A549 (cell line): ENCODE results near the gene NR3C2. TPM values are rescaled to one million over a fixed set of nuclear protein-coding genes. Genes with fewer than 3 reads are reported as not detected.

Experiments
- ATAC-seq, 2 experiments: fragments of 200-7000 bp in 1 of 2; fragments of >200 bp in 1 of 2; cut with Nextera tagmentation in 1 of 2; cut with Tn5 transposase in 1 of 2; 3 replicates each; pipeline versions ENCODE4 v1.8.0 to v1.9.1; 2018 to 2020; ENCODE audit warnings: mild to moderate bottlenecking in 1 of 2, moderate library complexity in 1 of 2
- CTCF ChIA-PET: fragments of 300-600 bp; sonication (Branson Sonifier 250); formaldehyde crosslinking; extraction: SDS; loops from one replicate; lab custom pipeline; 2021; ENCODE audit warnings: antibody characterized with exemption, inconsistent platforms; lab: Yijun Ruan, JAX
- POLR2A ChIA-PET: fragments of 350-600 bp; formaldehyde crosslinking; extraction: SDS; loops from one replicate; lab custom pipeline; 2021; ENCODE audit warnings: antibody characterized with exemption, inconsistent platforms; lab: Yijun Ruan, JAX
- DNase-seq, 2 experiments: peaks; one replicate each; pipeline versions ENCODE4 v3.0.0 to v3.0.0-alpha.2; 2011 to 2016; ENCODE audit warnings: low read depth in 1 of 2, low spot score in 1 of 2
- FAIRE-seq: peaks from 2 replicates; lab custom pipeline; 2011; peaks lifted over from hg19 to GRCh38; lab: Jason Lieb, UNC
- H3K27ac ChIP-seq, 2 experiments: fragments of >200 bp; sonication (Bioruptor Twin); formaldehyde crosslinking; 3 replicates each; pipeline ENCODE4 v1.5.1; 2016 to 2017
- H3K4me1 ChIP-seq: fragments of >200 bp; sonication (Bioruptor Twin); formaldehyde crosslinking; 3 replicates; pipeline ENCODE4 v1.6.1; 2016
- H3K4me2 ChIP-seq: fragments of >200 bp; sonication (Bioruptor Twin); formaldehyde crosslinking; 3 replicates; pipeline ENCODE4 v1.6.1; 2016
- H3K4me3 ChIP-seq: fragments of >200 bp; sonication (Bioruptor Twin); formaldehyde crosslinking; 3 replicates; pipeline ENCODE4 v1.5.1; 2016
- H3K9me3 ChIP-seq: fragments of >200 bp; sonication (Bioruptor Twin); formaldehyde crosslinking; 3 replicates; pipeline ENCODE4 v1.6.1; 2016
- BHLHE40 ChIP-seq: IDR thresholded peaks from 2 replicates; pipeline ENCODE4 v1.6.1; 2012; ENCODE audit warnings: low read depth, low read length, inconsistent platforms
- EHMT2 ChIP-seq: fragments of 200-600 bp; sonication (generic); IDR thresholded peaks from 2 replicates; pipeline ENCODE4 v1.6.1; 2016; ENCODE audit warnings: antibody characterized with exemption, low read depth, mild to moderate bottlenecking, moderate library complexity
- ESRRA ChIP-seq: fragments of 150-350 bp; IDR thresholded peaks from 2 replicates; pipeline ENCODE4 v1.6.1; 2014; ENCODE audit warnings: mild to moderate bottlenecking, low read length, borderline replicate concordance
- FOSB ChIP-seq: fragments of 250-450 bp; sonication (Bioruptor Pico); IDR thresholded peaks from 2 replicates; pipeline ENCODE4 v1.5.0; 2020; ENCODE audit warnings: mild to moderate bottlenecking, moderate library complexity
- FOXS1 ChIP-seq: fragments of 250-450 bp; sonication (Bioruptor Pico); IDR thresholded peaks from 2 replicates; pipeline ENCODE4 v1.5.0; 2020; ENCODE audit warnings: mild to moderate bottlenecking, moderate library complexity
- GATA3 ChIP-seq: IDR thresholded peaks from 2 replicates; pipeline ENCODE4 v1.6.1; 2012; ENCODE audit warnings: borderline replicate concordance
- HEYL ChIP-seq: fragments of 250-450 bp; sonication (Bioruptor Pico); IDR thresholded peaks from 2 replicates; pipeline ENCODE4 v1.8.0; 2021; ENCODE audit warnings: mild to moderate bottlenecking, moderate library complexity
- HMGXB4 ChIP-seq: fragments of 250-450 bp; sonication (Bioruptor Pico); IDR thresholded peaks from 2 replicates; pipeline ENCODE4 v1.5.0; 2021; ENCODE audit warnings: mild to moderate bottlenecking, moderate library complexity, borderline replicate concordance
- HOXA7 ChIP-seq: fragments of 250-450 bp; sonication (Bioruptor Pico); IDR thresholded peaks from 2 replicates; pipeline ENCODE4 v1.5.0; 2020; ENCODE audit warnings: mild to moderate bottlenecking, moderate library complexity
- HOXB5 ChIP-seq: fragments of 250-450 bp; sonication (Bioruptor Pico); IDR thresholded peaks from 2 replicates; pipeline ENCODE4 v1.5.0; 2020; ENCODE audit warnings: mild to moderate bottlenecking, moderate library complexity
- MAFK ChIP-seq: fragments of 450-650 bp; IDR thresholded peaks from 2 replicates; pipeline ENCODE4 v1.6.1; 2014; ENCODE audit not compliant: partially characterized antibody
- MYC ChIP-seq: IDR thresholded peaks from 2 replicates; pipeline ENCODE4 v1.6.1; 2012; ENCODE audit warnings: mild to moderate bottlenecking, inconsistent platforms, low read length, improper control_type of control experiment, borderline replicate concordance
- PHF8 ChIP-seq: fragments of 200-600 bp; sonication (generic); IDR thresholded peaks from 2 replicates; pipeline ENCODE4 v1.6.1; 2016; ENCODE audit warnings: low read depth, mild to moderate bottlenecking, antibody characterized with exemption, moderate library complexity, borderline replicate concordance
- POLR2A ChIP-seq: IDR thresholded peaks from 2 replicates; pipeline ENCODE4 v1.6.1; 2012; ENCODE audit warnings: mild to moderate bottlenecking, low read length
- RARB ChIP-seq: fragments of 250-450 bp; sonication (Bioruptor Pico); IDR thresholded peaks from 2 replicates; pipeline ENCODE4 v1.8.0; 2021; ENCODE audit warnings: mild to moderate bottlenecking, moderate library complexity
- REST ChIP-seq: fragments of 200-600 bp; sonication (generic); IDR thresholded peaks from 2 replicates; pipeline ENCODE4 v1.6.1; 2016; ENCODE audit warnings: antibody characterized with exemption, mild to moderate bottlenecking, moderate library complexity
- RFX5 ChIP-seq: fragments of 450-650 bp; IDR thresholded peaks from 2 replicates; pipeline ENCODE4 v1.7.1; 2014; ENCODE audit warnings: antibody characterized with exemption, mild to moderate bottlenecking, moderate library complexity
- ZC3H11A ChIP-seq: fragments of 450-650 bp; IDR thresholded peaks from 2 replicates; pipeline ENCODE4 v1.6.1; 2014; ENCODE audit warnings: antibody characterized with exemption, mild to moderate bottlenecking
- ZSCAN20 ChIP-seq: fragments of 250-450 bp; sonication (Bioruptor Pico); IDR thresholded peaks from 2 replicates; pipeline ENCODE4 v1.8.0; 2022; ENCODE audit warnings: mild to moderate bottlenecking, moderate library complexity
- WGBS: methylation state at CpG from one replicate; pipeline ENCODE4 v1.1.6; 2017; ENCODE audit errors: missing lambda C conversion rate; 5-methylcytosine and 5-hydroxymethylcytosine counted together
- polyA plus RNA-seq, 4 experiments: library from polyadenylated mRNA; depleted of rRNA in 3 of 4; stranded (reverse); fragments of >200 nt; fragmentation: RNase III in 1 of 4; extraction: RNeasy Plus Mini Kit Qiagen cat#74134 plus additional on column Dnase treatment in 1 of 4; gene quantifications; 2 replicates in 3 of 4; 3 replicates in 1 of 4; pipeline ENCODE4 v1.2.3, GENCODE V29; 2011 to 2017
- TF ChIP-seq, protein P1 (sequence below): fragments of 150-350 bp; IDR thresholded peaks from 2 replicates; pipeline ENCODE4 v1.6.1; 2014; ENCODE audit warnings: low read depth, mild to moderate bottlenecking, low read length
- TF ChIP-seq, protein P2 (sequence below): IDR thresholded peaks from 2 replicates; pipeline ENCODE4 v1.6.1; 2012; ENCODE audit warnings: low read depth, borderline replicate concordance

The NR3C2 gene
- polyA plus RNA-seq, 2 of the 4 experiments (the other 2 are of a cell fraction), result 0.01 to 0.03 TPM

GRCh38 chr4:148069086-148069894, 372.9 kb downstream of the NR3C2 start (continued):
- TF ChIP-seq, protein P1, sequence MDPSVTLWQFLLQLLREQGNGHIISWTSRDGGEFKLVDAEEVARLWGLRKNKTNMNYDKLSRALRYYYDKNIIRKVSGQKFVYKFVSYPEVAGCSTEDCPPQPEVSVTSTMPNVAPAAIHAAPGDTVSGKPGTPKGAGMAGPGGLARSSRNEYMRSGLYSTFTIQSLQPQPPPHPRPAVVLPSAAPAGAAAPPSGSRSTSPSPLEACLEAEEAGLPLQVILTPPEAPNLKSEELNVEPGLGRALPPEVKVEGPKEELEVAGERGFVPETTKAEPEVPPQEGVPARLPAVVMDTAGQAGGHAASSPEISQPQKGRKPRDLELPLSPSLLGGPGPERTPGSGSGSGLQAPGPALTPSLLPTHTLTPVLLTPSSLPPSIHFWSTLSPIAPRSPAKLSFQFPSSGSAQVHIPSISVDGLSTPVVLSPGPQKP, result no peak
- TF ChIP-seq GATA3 (no peak), RARB (no peak), HOXA7 (CRISPR knock-in tag) (no peak), HEYL (no peak), ZSCAN20 (CRISPR knock-in tag) (no peak), POLR2A (no peak)

DNA sequence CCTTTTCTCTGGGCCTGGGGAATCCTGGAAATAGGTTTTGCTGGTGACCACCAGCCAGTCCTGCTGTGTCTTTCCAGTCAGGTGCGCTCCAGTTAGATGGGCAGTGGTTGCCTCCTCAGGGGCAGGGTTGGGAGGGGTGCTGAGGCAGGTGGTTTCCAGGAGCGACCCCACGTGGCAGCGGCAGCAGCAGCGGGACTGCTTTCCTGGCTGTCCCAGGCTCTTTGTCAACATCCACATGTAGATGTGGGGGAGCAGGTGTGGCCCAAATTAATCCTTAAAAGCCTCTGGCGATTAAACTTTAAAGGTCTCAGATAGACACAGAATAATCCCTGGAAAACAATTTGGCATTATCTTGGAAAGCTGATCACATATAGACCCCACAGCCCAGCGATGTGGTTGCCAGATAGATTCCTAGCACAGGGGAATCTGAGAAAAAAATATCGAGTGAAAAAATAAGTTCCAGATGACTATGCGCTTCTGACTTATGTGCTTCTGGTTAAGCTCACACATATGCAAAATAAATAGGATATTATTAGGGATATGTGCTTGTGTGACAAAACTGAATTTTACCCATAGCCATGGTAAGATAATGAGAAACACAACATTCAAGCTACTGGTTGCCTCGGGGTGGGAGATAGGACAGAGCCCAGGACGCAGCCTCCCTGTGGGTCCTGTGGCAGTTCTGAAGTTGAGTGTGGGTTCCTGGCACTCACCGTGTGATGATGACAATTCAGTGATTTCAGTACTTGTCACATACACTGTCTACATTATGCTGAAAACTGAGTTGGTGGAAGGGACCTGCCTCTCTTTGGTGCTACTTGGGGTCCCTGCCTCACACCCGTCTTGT, 373.9 kb downstream of the NR3C2 start:
- H3K9me3 ChIP-seq, result no peaks in the 10 kb centered on the region
- WGBS, result 85% methylated on average over 10 of the region's 13 CpGs
- CTCF ChIA-PET, result no interaction called here
- H3K4me2 ChIP-seq, result no peak overlapping the region
- DNase-seq, result no peak
- POLR2A ChIA-PET, result no interaction called here
- ATAC-seq, result no peak
- no peak overlapping the region for H3K4me3 ChIP-seq
- no peak overlapping the region for H3K27ac ChIP-seq
- no peaks in the 10 kb centered on the region for H3K4me1 ChIP-seq
- TF ChIP-seq EHMT2 (no peak), RFX5 (no peak), HEYL (no peak), HMGXB4 (CRISPR knock-in tag) (no peak), BHLHE40 (no peak), RARB (no peak), REST (no peak), ZC3H11A (no peak), FOSB (no peak)
- FAIRE-seq, result no peak

DNA sequence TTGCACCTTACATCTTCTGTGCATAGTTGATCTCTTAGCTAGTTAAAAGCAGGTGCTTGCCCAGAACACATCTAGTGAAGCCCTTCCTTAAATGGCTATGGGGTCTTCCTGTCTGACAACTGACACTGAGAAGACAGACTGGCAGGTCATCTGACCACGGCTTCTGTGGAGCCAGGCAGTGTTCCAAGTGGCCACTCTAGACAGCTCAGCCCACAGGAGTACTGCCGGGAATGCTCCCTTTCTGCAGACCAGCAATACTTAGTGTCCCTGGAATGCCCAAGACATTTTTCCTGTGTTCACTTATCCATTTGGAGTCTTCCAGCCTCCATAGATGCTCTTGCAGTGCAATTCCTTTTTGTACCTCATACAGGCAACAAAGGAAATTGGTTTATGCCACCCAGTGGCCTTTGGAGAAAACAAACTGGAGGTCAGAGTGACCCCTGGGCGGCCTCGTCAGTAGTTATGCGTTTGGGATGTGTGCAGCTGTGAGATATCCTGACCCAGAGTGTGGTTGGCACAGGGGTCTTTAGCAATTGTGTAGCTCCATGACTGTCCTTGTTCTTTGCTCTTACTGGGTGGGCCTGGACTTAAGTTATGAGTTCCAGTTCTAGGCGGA, 374.8 kb downstream of the NR3C2 start:
- DNase-seq, result no peak
- ATAC-seq, result no peak
- Histone ChIP-seq H3K9me3 (no peaks in the 10 kb centered on the region), H3K27ac (no peak overlapping the region), H3K4me3 (no peak overlapping the region), H3K4me2 (no peak overlapping the region), H3K4me1 (no peaks in the 10 kb centered on the region)
- ChIA-PET CTCF (interaction anchor here (1.0 kb wide), 1 partner anchor 26 kb away, joined by 3 read pairs; no protein-coding TSS in a partner anchor), POLR2A (no interaction called here)
- WGBS, result 92% methylated on average over 6 of the region's 6 CpGs
- no peak for FAIRE-seq
- TF ChIP-seq, protein P2, sequence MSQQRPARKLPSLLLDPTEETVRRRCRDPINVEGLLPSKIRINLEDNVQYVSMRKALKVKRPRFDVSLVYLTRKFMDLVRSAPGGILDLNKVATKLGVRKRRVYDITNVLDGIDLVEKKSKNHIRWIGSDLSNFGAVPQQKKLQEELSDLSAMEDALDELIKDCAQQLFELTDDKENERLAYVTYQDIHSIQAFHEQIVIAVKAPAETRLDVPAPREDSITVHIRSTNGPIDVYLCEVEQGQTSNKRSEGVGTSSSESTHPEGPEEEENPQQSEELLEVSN, result no peak
- TF ChIP-seq MAFK, result no peak
- no peak for TF ChIP-seq MYC
- TF ChIP-seq HOXB5 (CRISPR knock-in tag), result no peak
- TF ChIP-seq PHF8, result no peak
- TF ChIP-seq POLR2A, result no peak
- TF ChIP-seq FOXS1 (CRISPR knock-in tag), result no peak
- TF ChIP-seq REST, result no peak
- no peak for TF ChIP-seq HEYL
- no peak for TF ChIP-seq ESRRA
